Measurements from ENCODE around the gene TMEM45A. TPM values are rescaled to one million over a fixed set of nuclear protein-coding genes. Genes with fewer than 3 reads are reported as not detected.

TMEM45A gene
- total RNA-seq, 1 donor, result 50.6 TPM

- no peak for TF ChIP-seq CTCF (IDR thresholded peaks at IDR 0.05; ENCODE audit: insufficient read depth, low read length)
- DNase-seq (ENCODE audit: low read depth), result no peak
- no peak overlapping the region for H3K4me3 ChIP-seq (ENCODE audit: low read depth, low read length)
Measured at GRCh38 chr3:100527347-100527735, 34.9 kb downstream of the TMEM45A start.

GRCh38 chr3:100531093-100531492, 38.7 kb downstream of the TMEM45A start:
- DNase-seq (ENCODE audit: low read depth), result no peak
- no peak for TF ChIP-seq CTCF (IDR thresholded peaks at IDR 0.05; ENCODE audit: insufficient read depth, low read length)
- no peak overlapping the region for H3K4me3 ChIP-seq (ENCODE audit: low read depth, low read length)

GRCh38 chr3:100532411-100532810, 40.0 kb downstream of the TMEM45A start:
- TF ChIP-seq CTCF (IDR thresholded peaks at IDR 0.05; ENCODE audit: insufficient read depth, low read length), result no peak
- H3K4me3 ChIP-seq (ENCODE audit: low read depth, low read length), result no peak overlapping the region
- DNase-seq (ENCODE audit: low read depth), result no peak

GRCh38 chr3:100533176-100533575, 40.8 kb downstream of the TMEM45A start:
- no peak overlapping the region for H3K4me3 ChIP-seq (ENCODE audit: low read depth, low read length)
- peak; percentile 59 for DNase-seq (ENCODE audit: low read depth)
- no peak for TF ChIP-seq CTCF (IDR thresholded peaks at IDR 0.05; ENCODE audit: insufficient read depth, low read length)

- DNase-seq (ENCODE audit: low read depth), result peak; percentile 45
- no peak for TF ChIP-seq CTCF (IDR thresholded peaks at IDR 0.05; ENCODE audit: insufficient read depth, low read length)
- no peak overlapping the region for H3K4me3 ChIP-seq (ENCODE audit: low read depth, low read length)
Measured at GRCh38 chr3:100535610-100535943, 43.2 kb downstream of the TMEM45A start.

GRCh38 chr3:100536093-100536492, 43.7 kb downstream of the TMEM45A start:
- DNase-seq (ENCODE audit: low read depth), result no peak
- no peak overlapping the region for H3K4me3 ChIP-seq (ENCODE audit: low read depth, low read length)
- TF ChIP-seq CTCF (IDR thresholded peaks at IDR 0.05; ENCODE audit: insufficient read depth, low read length), result no peak

GRCh38 chr3:100537646-100538338, 45.4 kb downstream of the TMEM45A start:
- no peak for TF ChIP-seq CTCF (IDR thresholded peaks at IDR 0.05; ENCODE audit: insufficient read depth, low read length)
- DNase-seq (ENCODE audit: low read depth), result no peak
- H3K4me3 ChIP-seq (ENCODE audit: low read depth, low read length), result no peak overlapping the region
